Aorta (tissue), 5 donors: ENCODE data around the gene ST6GALNAC6. TPM values are rescaled to one million over a fixed set of nuclear protein-coding genes. Genes with fewer than 3 reads are reported as not detected.
A peak's percentile ranks its signal among the peaks of the same experiment; 100 is the strongest.

ENCODE experiments used
- ATAC-seq: fragments of 200-7000 bp; cut with Tn5 transposase; one replicate; pipeline ENCODE4 v1.9.1; 2022; ENCODE audit warnings: moderate library complexity; ENCODE audit not compliant: low FRiP score
- DNase-seq, 2 donors: peaks; one replicate each; pipeline ENCODE4 v3.0.0-alpha.2; 2020
- H3K27ac ChIP-seq, 2 donors: one replicate each; pipeline ENCODE4 v1.5.1; 2013; ENCODE audit warnings: low read length in 2 of 2, mild to moderate bottlenecking in 2 of 2, moderate library complexity in 2 of 2, control low read depth in 1 of 2, inconsistent platforms in 1 of 2, low read depth in 1 of 2
- H3K27me3 ChIP-seq, 2 donors: one replicate each; pipeline ENCODE4 v1.6.1; 2013; ENCODE audit warnings: control low read depth in 1 of 2, low read length in 1 of 2, mild to moderate bottlenecking in 1 of 2, moderate library complexity in 1 of 2; ENCODE audit not compliant: insufficient read depth in 2 of 2, control insufficient read depth in 1 of 2
- H3K36me3 ChIP-seq, 2 donors: one replicate each; pipeline ENCODE4 v1.6.1; 2013; ENCODE audit warnings: control low read depth in 1 of 2, low read length in 1 of 2, mild to moderate bottlenecking in 1 of 2; ENCODE audit not compliant: insufficient read depth in 2 of 2, control insufficient read depth in 1 of 2
- H3K4me1 ChIP-seq, 2 donors: one replicate each; pipeline ENCODE4 v1.6.1; 2013; ENCODE audit warnings: low read length in 2 of 2, control low read depth in 1 of 2, mild to moderate bottlenecking in 1 of 2, moderate library complexity in 1 of 2; ENCODE audit not compliant: insufficient read depth in 2 of 2, control insufficient read depth in 1 of 2
- H3K4me3 ChIP-seq, 2 donors: one replicate each; pipeline ENCODE4 v1.5.1; 2013; ENCODE audit warnings: low read length in 2 of 2, control low read depth in 1 of 2, mild to moderate bottlenecking in 1 of 2
- H3K9me3 ChIP-seq: one replicate; pipeline ENCODE4 v1.6.1; 2013; ENCODE audit warnings: mild to moderate bottlenecking, low read length; ENCODE audit not compliant: control insufficient read depth
- WGBS, 2 donors: extraction: QIAGEN DNeasy Blood & Tissue Kit; methylation state at CpG; one replicate each; pipeline ENCODE4 v1.1.7; 2013; 5-methylcytosine and 5-hydroxymethylcytosine counted together
- intact Hi-C, 2 donors: fragments of 100-400 bp; cut with DNase I; formaldehyde crosslinking; loops; one replicate each; pipeline versions ENCODE4 v1.14.2 to v1.15.0; 2022
- polyA plus RNA-seq, 2 donors: library from polyadenylated mRNA; stranded (reverse); fragments of 200-250 nt; gene quantifications; one replicate each; pipeline ENCODE4 v1.2.3, GENCODE V29; 2013
- total RNA-seq, 2 donors: library from RNA; stranded (reverse); fragmentation: NEBNext Ultra II Directional; extraction: Animal tissue kit (Norgen Biotek cat#: 25700); gene quantifications; one replicate each; pipeline ENCODE4 v1.2.1, GENCODE V29; 2021
- donor health status: healthy with polysubstance abuse.
- donor health status: Bipolar disorder and iron deficiency.
- donor health status: DM: no; HTN: no; CAD: no.
- donor health status: DM: no; HTN: no; CAD: no.
- donor health status: DM: yes; HTN: yes; CAD: no.

Gene ST6GALNAC6
- total and polyA plus RNA-seq, 4 donors = 103 to 176 (median 125) TPM

- DNase-seq (peak in 1 of 2 donors; percentile 81), ATAC-seq (peak; percentile 8)
- Histone ChIP-seq H3K36me3 (no peaks in the 10 kb centered on the region), H3K4me1 (peaks cover 0 to 2% of the 10 kb centered on the region in 2 donors), H3K27ac (peak overlapping the region in 1 of 2 donors; percentile 8), H3K9me3 (no peaks in the 10 kb centered on the region), H3K4me3 (peak overlapping the region; percentile 56 to 57), H3K27me3 (no peaks in the 10 kb centered on the region)
- intact Hi-C loops = loop anchor here (5.0 to 10.0 kb wide), 2 partner anchors 40 to 72 kb away; partner anchors contain the start of genes FPGS (in 1 of the 2) and ST6GALNAC4 (in 1 of the 2)
- WGBS, 2 donors = 26% methylated on average over 26 of the region's 26 CpGs
Observed at GRCh38 chr9:127876764-127877562, 22.4 kb downstream of the ST6GALNAC6 start.

GRCh38 chr9:127876026-127876763 is 23.2 kb downstream of the ST6GALNAC6 start:
- H3K9me3 ChIP-seq = no peaks in the 10 kb centered on the region
- H3K4me3 ChIP-seq = no peak overlapping the region
- 69 to 76% methylated on average over 14 of the region's 14 CpGs for WGBS, 2 donors
- H3K27ac ChIP-seq = peak overlapping the region in 1 of 2 donors; percentile 5
- H3K27me3 ChIP-seq = no peaks in the 10 kb centered on the region
- DNase-seq (peak in 1 of 2 donors; percentile 43), ATAC-seq (no peak)
- intact Hi-C loops = loop anchor here (5.0 to 10.0 kb wide), 2 partner anchors 41 to 71 kb away; partner anchors contain the start of genes FPGS (in 1 of the 2) and ST6GALNAC4 (in 1 of the 2)
- H3K36me3 ChIP-seq = no peaks in the 10 kb centered on the region
- H3K4me1 ChIP-seq = peaks cover 0 to 2% of the 10 kb centered on the region in 2 donors

- Histone ChIP-seq H3K27ac (peak overlapping the region in 1 of 2 donors; percentile 10), H3K27me3 (no peaks in the 10 kb centered on the region), H3K36me3 (no peaks in the 10 kb centered on the region), H3K9me3 (no peaks in the 10 kb centered on the region), H3K4me1 (peaks cover 0 to 2% of the 10 kb centered on the region in 2 donors), H3K4me3 (no peak overlapping the region)
- intact Hi-C loops = loop anchor here (2.0 to 10.0 kb wide), 3 partner anchors 42 to 141 kb away; partner anchors contain the start of genes FPGS (in 1 of the 2), ST6GALNAC4 (in 1 of the 2) and TOR2A (in 1 of the 2)
- no peak for ATAC-seq
- DNase-seq = peak in 1 of 2 donors; percentile 80
- 75 to 81% methylated on average over 10 of the region's 10 CpGs for WGBS, 2 donors
Observed at GRCh38 chr9:127875306-127875966, 24.0 kb downstream of the ST6GALNAC6 start.

GRCh38 chr9:127874301-127875221 is 24.8 kb downstream of the ST6GALNAC6 start:
- Histone ChIP-seq H3K27me3 (no peaks in the 10 kb centered on the region), H3K27ac (no peak overlapping the region), H3K36me3 (no peaks in the 10 kb centered on the region), H3K4me3 (no peak overlapping the region), H3K9me3 (no peaks in the 10 kb centered on the region), H3K4me1 (peaks cover 0 to 2% of the 10 kb centered on the region in 2 donors)
- ATAC-seq (no peak), DNase-seq (peak in 1 of 2 donors; percentile 79)
- WGBS, 2 donors = 54 to 57% methylated on average over 19 of the region's 19 CpGs
- intact Hi-C loops = loop anchor here (2.0 to 10.0 kb wide), 5 partner anchors 43 to 140 kb away; partner anchors contain the start of genes CDK9 (in 1 of the 2), FPGS (in 1 of the 2), ST6GALNAC4 (in 1 of the 2) and TOR2A (in 1 of the 2)

- DNase-seq = peak; percentile 92 to 96
- H3K27me3 ChIP-seq = no peaks in the 10 kb centered on the region
- H3K4me3 ChIP-seq = no peak overlapping the region
- peaks cover 0 to 2% of the 10 kb centered on the region in 2 donors for H3K4me1 ChIP-seq
- H3K36me3 ChIP-seq = no peaks in the 10 kb centered on the region
- WGBS, 2 donors = 6 to 16% methylated on average over 10 of the region's 10 CpGs
- H3K9me3 ChIP-seq = no peaks in the 10 kb centered on the region
- intact Hi-C loops = loop anchor here (2.0 to 10.0 kb wide), 4 partner anchors 47 to 139 kb away; partner anchors contain the start of genes CDK9 (in 1 of the 2), FPGS (in 1 of the 2) and TOR2A (in 1 of the 2)
- ATAC-seq = peak; percentile 57
- no peak overlapping the region for H3K27ac ChIP-seq
Observed at GRCh38 chr9:127873886-127874285, 25.5 kb downstream of the ST6GALNAC6 start.

GRCh38 chr9:127873223-127873691 is 26.1 kb downstream of the ST6GALNAC6 start:
- ATAC-seq = no peak
- intact Hi-C loops = loop anchor here (5.0 to 10.0 kb wide), 3 partner anchors 46 to 86 kb away; partner anchors contain the start of genes CDK9 (in 1 of the 2) and FPGS (in 1 of the 2)
- Histone ChIP-seq H3K27ac (no peak overlapping the region), H3K4me1 (peaks cover 0 to 2% of the 10 kb centered on the region in 2 donors), H3K4me3 (no peak overlapping the region), H3K27me3 (no peaks in the 10 kb centered on the region), H3K9me3 (no peaks in the 10 kb centered on the region), H3K36me3 (no peaks in the 10 kb centered on the region)
- DNase-seq = no peak
- WGBS, 2 donors = 67 to 74% methylated on average over 16 to 19 of the region's 19 CpGs

- ATAC-seq (no peak), DNase-seq (no peak)
- no peaks in the 10 kb centered on the region for H3K27me3 ChIP-seq
- no peak overlapping the region for H3K27ac ChIP-seq
- H3K4me1 ChIP-seq = peaks cover 0 to 2% of the 10 kb centered on the region in 2 donors
- WGBS, 2 donors = 92 to 93% methylated on average over 20 of the region's 20 CpGs
- no peaks in the 10 kb centered on the region for H3K9me3 ChIP-seq
- intact Hi-C loops = loop anchor here (5.0 to 10.0 kb wide), 3 partner anchors 45 to 85 kb away; partner anchors contain the start of genes CDK9 (in 1 of the 2) and FPGS (in 1 of the 2)
- no peaks in the 10 kb centered on the region for H3K36me3 ChIP-seq
- H3K4me3 ChIP-seq = no peak overlapping the region
Observed at GRCh38 chr9:127872369-127873222, 26.8 kb downstream of the ST6GALNAC6 start.
